HEK293 (cell line): Measurements from ENCODE around the gene CLDN10.

ENCODE experiments used
- CTCF ChIA-PET: fragments of 350-600 bp; formaldehyde crosslinking; extraction: SDS; loops from one replicate; lab custom pipeline; 2021; ENCODE audit warnings: antibody characterized with exemption; lab: Yijun Ruan, JAX
- POLR2A ChIA-PET: fragments of 300-600 bp; formaldehyde crosslinking; extraction: SDS; loops from one replicate; lab custom pipeline; 2020; ENCODE audit warnings: antibody characterized with exemption, inconsistent platforms; lab: Yijun Ruan, JAX
- H3K27ac ChIP-seq: fragments of 200-500 bp; sonication (Bioruptor generic); 2 replicates; pipeline ENCODE4 v1.5.1; 2014; ENCODE audit warnings: low read depth, low read length, control low read depth, inconsistent platforms; ENCODE audit errors: extremely low read depth
- H3K36me3 ChIP-seq, 2 experiments: fragments of 200-500 bp in 1 of 2; sonication (Bioruptor generic) in 1 of 2; 1 replicate in 1 of 2; 2 replicates in 1 of 2; pipeline ENCODE4 v1.5.1; 2014 to 2017; ENCODE audit warnings: inconsistent platforms in 2 of 2, low read length in 2 of 2; ENCODE audit not compliant: control insufficient read depth in 2 of 2, insufficient read depth in 1 of 2
- H3K4me1 ChIP-seq: fragments of 200-500 bp; sonication (Bioruptor generic); 2 replicates; pipeline ENCODE4 v1.5.1; 2014; ENCODE audit warnings: mild to moderate bottlenecking, low read length, inconsistent platforms; ENCODE audit not compliant: control insufficient read depth, insufficient read depth
- H3K4me3 ChIP-seq: 2 replicates; pipeline ENCODE4 v1.5.1; 2011; ENCODE audit warnings: low read depth, mild to moderate bottlenecking, control low read depth, low read length, moderate library complexity
- H3K9me3 ChIP-seq: fragments of 200-500 bp; sonication (Bioruptor generic); 2 replicates; pipeline ENCODE4 v1.5.1; 2014; ENCODE audit warnings: low read depth, low read length, inconsistent platforms; ENCODE audit not compliant: control insufficient read depth, insufficient read depth
- GLI4 ChIP-seq: fragments of 450-650 bp; formaldehyde crosslinking; IDR thresholded peaks from 2 replicates; pipeline ENCODE4 v1.5.1; 2016; ENCODE audit warnings: missing biosample characterization, missing genetic modification characterization
- KLF10 ChIP-seq: fragments of 450-650 bp; IDR thresholded peaks from 2 replicates; pipeline ENCODE4 v1.5.1; 2018; ENCODE audit warnings: missing biosample characterization, mild to moderate bottlenecking, missing genetic modification characterization
- WT1 ChIP-seq: fragments of 450-650 bp; formaldehyde crosslinking; IDR thresholded peaks from 2 replicates; pipeline ENCODE4 v1.5.1; 2016; ENCODE audit warnings: missing biosample characterization, missing genetic modification characterization
- ZBTB10 ChIP-seq: fragments of 450-650 bp; formaldehyde crosslinking; IDR thresholded peaks from 2 replicates; pipeline ENCODE4 v1.5.1; 2016; ENCODE audit warnings: missing biosample characterization, missing genetic modification characterization
- ZNF292 ChIP-seq: fragments of 450-650 bp; formaldehyde crosslinking; IDR thresholded peaks from 2 replicates; pipeline ENCODE4 v1.5.1; 2016; ENCODE audit warnings: low read depth, missing biosample characterization, missing genetic modification characterization, borderline replicate concordance
- ZNF311 ChIP-seq: fragments of 450-650 bp; formaldehyde crosslinking; IDR thresholded peaks from 2 replicates; pipeline ENCODE4 v1.5.1; 2017; ENCODE audit warnings: missing biosample characterization, missing genetic modification characterization, borderline replicate concordance
- ZNF341 ChIP-seq: fragments of 450-650 bp; formaldehyde crosslinking; IDR thresholded peaks from 2 replicates; pipeline ENCODE4; 2016; ENCODE audit warnings: low read depth, missing biosample characterization, missing genetic modification characterization
- ZNF501 ChIP-seq: fragments of 450-650 bp; formaldehyde crosslinking; IDR thresholded peaks from 2 replicates; pipeline ENCODE4 v1.5.1; 2016; ENCODE audit warnings: missing biosample characterization, missing genetic modification characterization
- ZNF514 ChIP-seq: fragments of 450-650 bp; formaldehyde crosslinking; IDR thresholded peaks from 2 replicates; pipeline ENCODE4 v1.5.1; 2016; ENCODE audit warnings: missing biosample characterization, missing genetic modification characterization
- ZNF544 ChIP-seq: fragments of 450-650 bp; formaldehyde crosslinking; IDR thresholded peaks from 2 replicates; pipeline ENCODE4 v1.5.0; 2017; ENCODE audit warnings: missing biosample characterization, missing genetic modification characterization
- ZNF558 ChIP-seq: fragments of 450-650 bp; formaldehyde crosslinking; IDR thresholded peaks from 2 replicates; pipeline ENCODE4 v1.5.1; 2016; ENCODE audit warnings: missing biosample characterization, missing genetic modification characterization
- ZNF560 ChIP-seq: fragments of 450-650 bp; formaldehyde crosslinking; IDR thresholded peaks from 2 replicates; pipeline ENCODE4 v1.5.1; 2017; ENCODE audit warnings: missing biosample characterization, missing genetic modification characterization, borderline replicate concordance
- ZNF610 ChIP-seq: fragments of 450-650 bp; formaldehyde crosslinking; IDR thresholded peaks from 2 replicates; pipeline ENCODE4 v1.5.1; 2016; ENCODE audit warnings: missing biosample characterization, missing genetic modification characterization, borderline replicate concordance
- ZNF677 ChIP-seq: fragments of 450-650 bp; IDR thresholded peaks from 2 replicates; pipeline ENCODE4 v1.5.0; 2018; ENCODE audit warnings: missing biosample characterization, mild to moderate bottlenecking, missing genetic modification characterization, moderate library complexity
- ZNF791 ChIP-seq: fragments of 450-650 bp; formaldehyde crosslinking; IDR thresholded peaks from 2 replicates; pipeline ENCODE4 v1.5.1; 2016; ENCODE audit warnings: missing biosample characterization, missing genetic modification characterization
- TF ChIP-seq, protein P1 (sequence below): fragments of 450-650 bp; formaldehyde crosslinking; optimal IDR thresholded peaks from 2 replicates; pipeline ENCODE3; 2016; ENCODE audit warnings: missing biosample characterization, mild to moderate bottlenecking, missing genetic modification characterization
- TF ChIP-seq, protein P2 (sequence below): fragments of 450-650 bp; formaldehyde crosslinking; IDR thresholded peaks from 2 replicates; pipeline ENCODE4 v1.5.0; 2017; ENCODE audit warnings: missing biosample characterization, missing genetic modification characterization, borderline replicate concordance

The CLDN10 gene

GRCh38 chr13:95541911-95542474 lies 10.5 kb upstream of the CLDN10 start:
- no peak overlapping the region for H3K4me3 ChIP-seq

GRCh38 chr13:95544293-95544692 lies 8.2 kb upstream of the CLDN10 start:
- POLR2A ChIA-PET: interaction anchor here (0.7 kb wide), 1 partner anchor 297 kb away, joined by 5 read pairs; no protein-coding TSS in a partner anchor
- H3K27ac ChIP-seq: no peak overlapping the region
- CTCF ChIA-PET: interaction anchor here (2.1 kb wide), 1 partner anchor 80 kb away, joined by 4 read pairs; no protein-coding TSS in a partner anchor
- no peaks in the 10 kb centered on the region for H3K36me3 ChIP-seq
- H3K9me3 ChIP-seq: no peaks in the 10 kb centered on the region
- TF ChIP-seq ZNF311 (tag by site-specific recombination) (no peak), KLF10 (tag by site-specific recombination) (peak; percentile 43), ZNF558 (no peak)
- no peak overlapping the region for H3K4me3 ChIP-seq
- peaks cover 4% of the 10 kb centered on the region; the same call in 1 of the 2 replicates for H3K4me1 ChIP-seq

More at GRCh38 chr13:95541911-95542474, 10.5 kb upstream of the CLDN10 start:
- Histone ChIP-seq H3K4me1 (no peaks in the 10 kb centered on the region), H3K9me3 (no peaks in the 10 kb centered on the region), H3K27ac (no peak overlapping the region), H3K36me3 (no peaks in the 10 kb centered on the region)
- ChIA-PET POLR2A (no interaction called here), CTCF (interaction anchor here (0.6 to 1.7 kb wide), 3 partner anchors 8 to 139 kb away, joined by 3 to 6 read pairs (median 4); no protein-coding TSS in a partner anchor)
- TF ChIP-seq ZBTB10: no peak
- TF ChIP-seq ZNF610 (tag by site-specific recombination): no peak
- no peak for TF ChIP-seq ZNF292 (tag by site-specific recombination)
- TF ChIP-seq, protein P1, sequence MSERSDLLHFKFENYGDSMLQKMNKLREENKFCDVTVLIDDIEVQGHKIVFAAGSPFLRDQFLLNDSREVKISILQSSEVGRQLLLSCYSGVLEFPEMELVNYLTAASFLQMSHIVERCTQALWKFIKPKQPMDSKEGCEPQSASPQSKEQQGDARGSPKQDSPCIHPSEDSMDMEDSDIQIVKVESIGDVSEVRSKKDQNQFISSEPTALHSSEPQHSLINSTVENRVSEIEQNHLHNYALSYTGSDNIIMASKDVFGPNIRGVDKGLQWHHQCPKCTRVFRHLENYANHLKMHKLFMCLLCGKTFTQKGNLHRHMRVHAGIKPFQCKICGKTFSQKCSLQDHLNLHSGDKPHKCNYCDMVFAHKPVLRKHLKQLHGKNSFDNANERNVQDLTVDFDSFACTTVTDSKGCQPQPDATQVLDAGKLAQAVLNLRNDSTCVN: no peak
- no peak for TF ChIP-seq ZNF341 (tag by site-specific recombination)
- no peak for TF ChIP-seq ZNF560
- no peak for TF ChIP-seq ZNF501 (tag by site-specific recombination)
- no peak for TF ChIP-seq ZNF791 (tag by site-specific recombination)
- TF ChIP-seq ZNF544 (tag by site-specific recombination): no peak
- TF ChIP-seq, protein P2, sequence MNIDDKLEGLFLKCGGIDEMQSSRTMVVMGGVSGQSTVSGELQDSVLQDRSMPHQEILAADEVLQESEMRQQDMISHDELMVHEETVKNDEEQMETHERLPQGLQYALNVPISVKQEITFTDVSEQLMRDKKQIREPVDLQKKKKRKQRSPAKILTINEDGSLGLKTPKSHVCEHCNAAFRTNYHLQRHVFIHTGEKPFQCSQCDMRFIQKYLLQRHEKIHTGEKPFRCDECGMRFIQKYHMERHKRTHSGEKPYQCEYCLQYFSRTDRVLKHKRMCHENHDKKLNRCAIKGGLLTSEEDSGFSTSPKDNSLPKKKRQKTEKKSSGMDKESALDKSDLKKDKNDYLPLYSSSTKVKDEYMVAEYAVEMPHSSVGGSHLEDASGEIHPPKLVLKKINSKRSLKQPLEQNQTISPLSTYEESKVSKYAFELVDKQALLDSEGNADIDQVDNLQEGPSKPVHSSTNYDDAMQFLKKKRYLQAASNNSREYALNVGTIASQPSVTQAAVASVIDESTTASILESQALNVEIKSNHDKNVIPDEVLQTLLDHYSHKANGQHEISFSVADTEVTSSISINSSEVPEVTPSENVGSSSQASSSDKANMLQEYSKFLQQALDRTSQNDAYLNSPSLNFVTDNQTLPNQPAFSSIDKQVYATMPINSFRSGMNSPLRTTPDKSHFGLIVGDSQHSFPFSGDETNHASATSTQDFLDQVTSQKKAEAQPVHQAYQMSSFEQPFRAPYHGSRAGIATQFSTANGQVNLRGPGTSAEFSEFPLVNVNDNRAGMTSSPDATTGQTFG (tag by site-specific recombination): no peak
- TF ChIP-seq ZNF514 (tag by site-specific recombination): no peak
- no peak for TF ChIP-seq ZNF677 (tag by site-specific recombination)
- no peak for TF ChIP-seq GLI4 (tag by site-specific recombination)
- no peak for TF ChIP-seq WT1 (tag by site-specific recombination)
